Measurements from ENCODE around the gene HDAC4.

Gene HDAC4

GRCh38 chr2:239269916-239270315 is 130.9 kb downstream of the HDAC4 start:
- DNase-seq (ENCODE audit: low read depth) = no peak
- no peak for TF ChIP-seq CTCF (IDR thresholded peaks at IDR 0.05; ENCODE audit: insufficient read depth, low read depth, low read length, missing control alignments)
- H3K4me3 ChIP-seq (ENCODE audit: low read depth, low read length) = no peak overlapping the region

GRCh38 chr2:239269173-239269885 is 131.5 kb downstream of the HDAC4 start:
- H3K4me3 ChIP-seq (ENCODE audit: low read depth, low read length) = no peak overlapping the region
- DNase-seq (ENCODE audit: low read depth) = no peak
- TF ChIP-seq CTCF (IDR thresholded peaks at IDR 0.05; ENCODE audit: insufficient read depth, low read depth, low read length, missing control alignments) = no peak

- H3K4me3 ChIP-seq (ENCODE audit: low read depth, low read length) = no peak overlapping the region
- DNase-seq (ENCODE audit: low read depth) = no peak
- no peak for TF ChIP-seq CTCF (IDR thresholded peaks at IDR 0.05; ENCODE audit: insufficient read depth, low read depth, low read length, missing control alignments)
Measured at GRCh38 chr2:239268549-239268948, 132.3 kb downstream of the HDAC4 start.

- DNase-seq (ENCODE audit: low read depth) = no peak
- TF ChIP-seq CTCF (IDR thresholded peaks at IDR 0.05; ENCODE audit: insufficient read depth, low read depth, low read length, missing control alignments) = no peak
- no peak overlapping the region for H3K4me3 ChIP-seq (ENCODE audit: low read depth, low read length)
Measured at GRCh38 chr2:239268082-239268481, 132.7 kb downstream of the HDAC4 start.

GRCh38 chr2:239267288-239267951 is 133.4 kb downstream of the HDAC4 start:
- peak; percentile 50 for TF ChIP-seq CTCF (IDR thresholded peaks at IDR 0.05; ENCODE audit: insufficient read depth, low read depth, low read length, missing control alignments)
- H3K4me3 ChIP-seq (ENCODE audit: low read depth, low read length) = peak overlapping the region; percentile 28
- peak; percentile 90 for DNase-seq (ENCODE audit: low read depth)

- H3K4me3 ChIP-seq (ENCODE audit: low read depth, low read length) = peak overlapping the region; percentile 28
- no peak for TF ChIP-seq CTCF (IDR thresholded peaks at IDR 0.05; ENCODE audit: insufficient read depth, low read depth, low read length, missing control alignments)
- peak; percentile 30 for DNase-seq (ENCODE audit: low read depth)
Measured at GRCh38 chr2:239266779-239267287, 134.0 kb downstream of the HDAC4 start.

Measured in GM12865 (cell line).